GM12865 (cell line): ENCODE measurements around the gene CFAP44.

Source experiments
- DNase-seq: peaks from one replicate; pipeline ENCODE4 v3.0.0; 2010; ENCODE audit warnings: low read depth
- H3K4me3 ChIP-seq: 2 replicates; pipeline ENCODE4 v1.5.1; 2011; ENCODE audit warnings: mild to moderate bottlenecking, low read depth, low read length, control low read depth
- TF ChIP-seq, protein P1 (sequence below): IDR thresholded peaks from 2 replicates; pipeline ENCODE4 v1.5.1; 2011; ENCODE audit warnings: low read length, control low read depth, low read depth, inconsistent platforms; ENCODE audit not compliant: insufficient read depth; ENCODE audit errors: missing control alignments

CFAP44 gene

DNA sequence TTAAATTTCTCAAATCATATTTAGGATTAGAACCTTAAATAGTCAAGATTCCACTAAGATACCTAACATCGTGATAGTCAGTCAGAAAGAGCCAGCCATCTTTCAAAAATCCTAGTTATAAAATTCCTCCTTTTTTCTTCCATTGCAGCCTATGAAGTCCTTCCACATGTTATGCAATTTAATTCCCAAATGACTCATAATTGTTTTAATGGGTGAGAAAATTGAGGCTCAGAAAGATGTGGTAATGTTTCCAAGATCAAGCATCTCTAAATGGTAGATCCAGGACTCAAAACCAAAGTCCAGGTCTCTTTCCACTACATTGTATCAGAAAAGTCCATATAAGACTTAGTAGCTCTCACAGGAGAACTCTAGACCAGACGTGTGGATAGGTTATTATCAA lies 9.5 kb downstream of the CFAP44 start:
- no peak for DNase-seq
- TF ChIP-seq, protein P1, sequence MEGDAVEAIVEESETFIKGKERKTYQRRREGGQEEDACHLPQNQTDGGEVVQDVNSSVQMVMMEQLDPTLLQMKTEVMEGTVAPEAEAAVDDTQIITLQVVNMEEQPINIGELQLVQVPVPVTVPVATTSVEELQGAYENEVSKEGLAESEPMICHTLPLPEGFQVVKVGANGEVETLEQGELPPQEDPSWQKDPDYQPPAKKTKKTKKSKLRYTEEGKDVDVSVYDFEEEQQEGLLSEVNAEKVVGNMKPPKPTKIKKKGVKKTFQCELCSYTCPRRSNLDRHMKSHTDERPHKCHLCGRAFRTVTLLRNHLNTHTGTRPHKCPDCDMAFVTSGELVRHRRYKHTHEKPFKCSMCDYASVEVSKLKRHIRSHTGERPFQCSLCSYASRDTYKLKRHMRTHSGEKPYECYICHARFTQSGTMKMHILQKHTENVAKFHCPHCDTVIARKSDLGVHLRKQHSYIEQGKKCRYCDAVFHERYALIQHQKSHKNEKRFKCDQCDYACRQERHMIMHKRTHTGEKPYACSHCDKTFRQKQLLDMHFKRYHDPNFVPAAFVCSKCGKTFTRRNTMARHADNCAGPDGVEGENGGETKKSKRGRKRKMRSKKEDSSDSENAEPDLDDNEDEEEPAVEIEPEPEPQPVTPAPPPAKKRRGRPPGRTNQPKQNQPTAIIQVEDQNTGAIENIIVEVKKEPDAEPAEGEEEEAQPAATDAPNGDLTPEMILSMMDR = no peak
- no peak overlapping the region for H3K4me3 ChIP-seq

DNA sequence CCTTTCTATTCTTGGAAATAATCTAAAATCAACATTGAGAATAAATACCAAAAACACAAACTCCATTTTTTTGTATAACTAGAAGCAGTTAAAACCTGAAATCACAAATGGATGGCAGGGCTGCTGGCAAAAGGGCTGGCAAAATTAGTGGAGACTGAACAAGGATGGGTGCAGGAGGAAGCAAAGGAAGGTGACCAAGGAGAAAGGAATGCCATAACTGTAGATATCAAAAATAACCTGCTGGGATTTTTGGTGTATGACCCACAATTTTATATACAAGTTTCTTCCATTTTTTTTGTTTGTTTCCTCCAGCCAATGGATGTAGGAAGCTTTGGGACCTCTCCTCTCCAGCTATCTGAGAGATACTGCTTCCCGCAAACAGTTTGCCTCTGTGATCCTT lies 12.7 kb downstream of the CFAP44 start:
- DNase-seq = no peak
- TF ChIP-seq, protein P1 = no peak
- H3K4me3 ChIP-seq = no peak overlapping the region

DNA sequence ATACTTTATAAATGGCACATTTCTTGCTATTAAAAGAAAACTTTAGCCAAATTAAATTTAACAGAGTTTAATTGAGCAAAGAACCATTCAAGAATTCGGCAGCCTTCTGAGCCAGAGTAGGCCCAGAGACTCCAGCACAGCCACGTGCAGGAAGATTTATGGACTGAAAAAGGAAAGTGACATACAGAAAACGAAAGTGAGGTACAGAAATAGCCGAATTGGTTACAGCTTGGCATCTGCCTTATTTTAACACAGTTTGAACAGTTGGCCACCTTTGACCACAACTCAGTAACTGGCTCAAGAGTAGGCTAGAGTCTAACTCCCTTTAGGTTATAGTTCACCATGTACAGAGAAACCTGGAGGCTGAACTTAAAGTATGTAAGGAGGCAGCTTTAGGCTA lies 17.6 kb downstream of the CFAP44 start:
- H3K4me3 ChIP-seq = no peak overlapping the region
- DNase-seq = peak; percentile 70
- TF ChIP-seq, protein P1 = no peak

DNA sequence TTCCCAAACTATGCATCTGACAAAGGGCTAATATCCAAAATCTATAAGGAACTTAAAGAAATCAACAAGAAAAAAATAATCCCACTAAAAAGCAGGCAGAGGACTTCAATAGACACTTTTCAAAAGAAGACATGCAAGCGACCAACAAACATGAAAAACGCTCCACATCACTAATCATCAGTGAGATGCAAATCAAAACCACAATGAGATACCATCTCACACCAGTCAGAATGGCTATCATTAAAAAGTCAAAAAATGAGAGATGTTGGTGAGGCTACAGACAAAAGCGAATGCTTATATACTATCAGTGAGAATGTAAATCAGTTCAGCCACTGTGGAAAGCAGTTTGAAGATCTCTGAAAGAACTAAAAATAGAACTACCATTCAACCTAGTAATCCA lies 20.2 kb downstream of the CFAP44 start:
- TF ChIP-seq, protein P1 = no peak
- no peak for DNase-seq
- no peak overlapping the region for H3K4me3 ChIP-seq

DNA sequence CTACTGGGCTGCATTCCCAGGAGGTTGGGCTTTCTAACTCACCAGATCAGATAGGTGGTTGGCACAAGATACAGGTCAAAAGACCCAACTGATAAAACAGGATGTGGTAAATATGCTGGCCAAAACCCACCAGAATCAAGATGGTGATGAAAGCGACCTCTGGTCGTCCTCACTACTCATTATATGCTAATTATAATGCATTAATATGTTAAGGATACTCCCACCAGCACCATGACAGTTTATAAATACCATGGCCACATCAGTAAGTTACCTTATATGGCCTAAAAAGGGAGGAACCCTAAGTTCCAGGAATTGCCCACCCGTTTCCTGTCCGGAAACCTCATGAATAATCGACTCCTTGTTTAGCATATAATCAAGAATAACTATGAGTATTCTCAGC lies 31.6 kb downstream of the CFAP44 start:
- DNase-seq = no peak
- H3K4me3 ChIP-seq = no peak overlapping the region
- TF ChIP-seq, protein P1 = no peak

DNA sequence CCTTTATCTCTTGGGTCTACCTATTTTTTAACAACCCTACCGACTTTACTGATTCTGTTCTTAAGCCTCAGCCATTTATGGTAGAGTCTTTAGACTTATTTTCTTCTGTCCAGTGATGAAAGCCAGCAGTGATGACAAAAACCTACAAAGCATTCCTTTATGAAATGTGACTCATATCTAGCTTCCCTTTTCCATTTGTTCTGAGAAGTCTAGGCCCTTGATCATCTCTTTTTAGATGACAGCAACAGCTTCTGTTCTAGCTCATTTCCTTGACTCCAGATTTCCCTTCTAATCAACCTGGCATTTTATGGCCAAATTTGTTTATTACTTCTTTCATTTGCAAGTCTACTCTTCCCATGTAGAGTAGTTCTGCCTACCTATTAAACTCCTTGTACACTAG lies 36.1 kb downstream of the CFAP44 start:
- DNase-seq = peak; percentile 10
- H3K4me3 ChIP-seq = no peak overlapping the region
- TF ChIP-seq, protein P1 = no peak

DNA sequence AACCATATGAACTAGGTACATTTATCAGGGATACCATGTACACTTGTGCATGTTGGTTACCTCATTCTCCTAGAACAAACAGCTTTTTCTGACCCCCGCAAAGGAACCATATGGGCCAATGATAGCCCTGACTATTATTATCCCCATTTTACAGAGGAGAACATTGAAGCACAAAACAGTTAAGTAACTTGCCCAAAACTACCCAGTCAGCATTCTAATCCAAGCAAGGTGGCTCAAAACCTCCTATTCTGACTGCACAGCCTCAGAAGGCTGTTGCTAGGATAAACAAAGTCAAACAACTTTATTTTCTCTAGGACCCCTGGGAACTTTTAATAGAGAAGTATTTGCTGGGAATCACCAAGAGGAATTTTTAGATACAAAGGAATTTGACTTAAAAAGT lies 36.7 kb downstream of the CFAP44 start:
- H3K4me3 ChIP-seq = no peak overlapping the region
- no peak for DNase-seq
- TF ChIP-seq, protein P1 = no peak
